OCI-LY3 (cell line): Measurements from ENCODE around the gene TNFAIP8L1.

Experiments used
- CTCF ChIP-seq: fragments of 200-600, 300-600 bp; sonication (generic); IDR thresholded peaks from 2 replicates; pipeline ENCODE4 v1.5.1; 2014; ENCODE audit warnings: antibody characterized with exemption, low read length, low read depth
- EZH2phosphoT487 ChIP-seq: fragments of 200-600 bp; shearing (Covaris generic); IDR thresholded peaks from 2 replicates; pipeline ENCODE4 v1.6.1; 2018; ENCODE audit warnings: antibody characterized with exemption, mixed run types, low read depth

GRCh38 chr19:4662812-4663211 is 23.5 kb downstream of the TNFAIP8L1 start:
- no peak for TF ChIP-seq EZH2phosphoT487
- TF ChIP-seq CTCF, result no peak
